GM18519 (cell line): ENCODE data around the gene URB1.

Experiments
- ATAC-seq: cut with Tn5 transposase; IDR thresholded peaks from one replicate; pipeline ENCODE4 v1.9.1; 2021; ENCODE audit warnings: mild to moderate bottlenecking, moderate library complexity; ENCODE audit not compliant: unreplicated experiment, low FRiP score

Gene URB1

GRCh38 chr21:32348604-32349332 is 44.0 kb downstream of the URB1 start:
- ATAC-seq, result no peak

DNA sequence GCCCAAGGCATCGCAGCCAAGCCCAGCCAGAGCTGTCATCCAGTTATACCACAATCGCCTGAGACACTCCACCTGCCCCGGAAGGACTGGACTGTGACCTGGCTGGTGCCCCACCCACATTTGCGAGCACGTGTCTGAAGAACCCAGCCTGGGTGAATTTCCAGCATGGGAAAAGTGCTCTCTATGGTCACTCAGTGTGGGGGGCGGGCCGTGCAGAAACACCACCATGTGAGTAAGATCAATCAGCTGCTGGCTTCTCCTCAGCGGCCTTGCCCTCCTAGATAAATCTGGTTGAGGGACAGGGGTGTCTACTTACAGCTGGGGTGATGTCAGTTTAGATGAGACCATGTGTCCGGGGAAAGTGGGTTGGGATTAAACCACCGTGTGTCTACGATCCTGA is 44.8 kb downstream of the URB1 start:
- ATAC-seq, result no peak

GRCh38 chr21:32347351-32347750 is 45.5 kb downstream of the URB1 start:
- no peak for ATAC-seq

- no peak for ATAC-seq
Measured at GRCh38 chr21:32346951-32347350, 45.9 kb downstream of the URB1 start.

DNA sequence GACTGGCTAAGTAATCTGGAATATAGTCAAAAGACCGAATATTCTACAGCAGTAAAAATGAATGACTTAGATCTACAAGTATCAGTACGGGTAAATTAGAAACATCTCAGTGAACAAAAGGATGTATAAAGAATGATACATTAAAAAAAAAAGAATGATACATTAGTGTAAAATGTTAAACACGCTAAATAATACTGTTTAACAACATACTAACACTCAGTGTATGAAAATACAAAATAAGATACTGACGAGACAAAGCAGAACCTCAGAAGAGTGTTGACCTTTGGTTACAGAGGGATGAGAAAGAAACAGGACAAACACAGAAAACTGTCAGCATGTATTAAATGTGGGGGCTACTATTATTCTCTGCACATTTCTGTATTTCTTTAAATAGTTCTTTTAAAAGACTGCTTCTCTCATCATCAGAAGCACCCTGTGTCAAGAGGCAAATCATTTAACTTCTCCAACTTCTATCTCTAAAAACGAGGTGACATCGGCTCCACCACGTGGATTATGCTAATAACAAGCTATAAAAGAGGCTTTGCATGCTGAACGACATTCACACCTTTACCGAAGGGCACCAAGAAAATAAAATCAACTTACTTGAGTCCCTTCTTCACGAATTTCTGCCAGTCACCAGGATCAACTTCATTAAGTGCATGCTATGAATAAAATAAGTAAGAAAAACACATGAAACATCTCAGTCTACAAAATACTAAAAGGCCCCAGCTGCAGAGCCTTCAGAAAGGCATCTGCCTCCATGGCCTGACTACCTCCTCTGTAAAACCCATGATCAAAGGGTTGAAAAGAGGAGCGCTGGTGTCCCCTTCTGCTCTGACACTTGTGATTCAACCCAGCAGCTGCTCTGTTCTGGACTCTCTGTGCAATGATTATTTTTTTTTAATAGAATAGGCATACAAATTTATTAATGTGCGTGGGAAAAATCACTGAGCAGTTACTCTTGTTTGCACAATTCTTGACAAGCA is 51.7 kb downstream of the URB1 start:
- no peak for ATAC-seq

- no peak for ATAC-seq
Measured at GRCh38 chr21:32338209-32338921, 54.4 kb downstream of the URB1 start.

GRCh38 chr21:32337206-32337605 is 55.6 kb downstream of the URB1 start:
- no peak for ATAC-seq

DNA sequence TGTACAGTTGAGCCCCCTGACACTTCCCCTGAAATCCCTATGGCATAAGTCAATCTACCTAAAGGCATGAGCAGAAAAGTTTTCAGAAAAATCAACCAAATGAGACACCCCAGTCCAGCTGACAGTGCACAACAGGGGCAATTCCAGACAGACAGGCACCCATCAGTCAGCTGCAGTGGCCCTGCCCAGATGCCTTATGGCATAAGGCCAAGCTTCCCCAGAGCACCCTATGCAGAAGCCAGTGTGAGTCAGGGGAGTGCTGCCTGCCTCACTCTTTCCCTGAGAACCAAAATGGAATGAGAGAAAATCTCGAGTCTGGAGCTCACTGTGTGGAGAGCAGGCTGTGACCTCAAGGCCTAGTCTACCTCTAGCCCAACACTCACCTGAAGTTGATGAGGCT is 56.1 kb downstream of the URB1 start:
- ATAC-seq, result no peak

GRCh38 chr21:32335601-32336575 is 56.9 kb downstream of the URB1 start:
- no peak for ATAC-seq

DNA sequence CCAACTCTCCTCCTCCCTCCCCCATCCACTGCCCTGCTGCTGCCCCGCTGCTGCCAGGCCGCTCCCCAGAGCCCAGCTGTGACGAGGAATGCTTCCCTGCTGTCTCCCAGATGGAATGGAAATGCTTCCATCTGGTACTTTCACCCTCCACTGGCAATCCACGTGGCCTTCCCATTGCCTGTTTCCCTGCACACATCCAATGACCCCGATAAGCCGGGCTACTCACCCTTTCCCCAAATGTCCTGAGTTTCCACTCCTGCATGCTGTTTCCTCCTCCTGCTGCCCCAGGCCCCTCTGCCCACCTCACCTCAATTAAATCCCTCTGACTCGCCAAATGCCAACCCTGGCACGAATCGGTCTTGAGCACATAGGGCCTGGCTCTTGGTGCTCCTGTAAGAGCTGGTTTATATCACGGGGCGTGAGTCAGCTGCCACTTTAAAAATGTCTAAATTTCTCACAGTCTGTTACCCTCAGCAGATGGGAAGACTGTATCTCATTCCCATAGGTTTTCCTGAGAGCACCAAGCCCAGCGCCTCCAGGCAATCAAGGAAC is 57.8 kb downstream of the URB1 start:
- no peak for ATAC-seq

DNA sequence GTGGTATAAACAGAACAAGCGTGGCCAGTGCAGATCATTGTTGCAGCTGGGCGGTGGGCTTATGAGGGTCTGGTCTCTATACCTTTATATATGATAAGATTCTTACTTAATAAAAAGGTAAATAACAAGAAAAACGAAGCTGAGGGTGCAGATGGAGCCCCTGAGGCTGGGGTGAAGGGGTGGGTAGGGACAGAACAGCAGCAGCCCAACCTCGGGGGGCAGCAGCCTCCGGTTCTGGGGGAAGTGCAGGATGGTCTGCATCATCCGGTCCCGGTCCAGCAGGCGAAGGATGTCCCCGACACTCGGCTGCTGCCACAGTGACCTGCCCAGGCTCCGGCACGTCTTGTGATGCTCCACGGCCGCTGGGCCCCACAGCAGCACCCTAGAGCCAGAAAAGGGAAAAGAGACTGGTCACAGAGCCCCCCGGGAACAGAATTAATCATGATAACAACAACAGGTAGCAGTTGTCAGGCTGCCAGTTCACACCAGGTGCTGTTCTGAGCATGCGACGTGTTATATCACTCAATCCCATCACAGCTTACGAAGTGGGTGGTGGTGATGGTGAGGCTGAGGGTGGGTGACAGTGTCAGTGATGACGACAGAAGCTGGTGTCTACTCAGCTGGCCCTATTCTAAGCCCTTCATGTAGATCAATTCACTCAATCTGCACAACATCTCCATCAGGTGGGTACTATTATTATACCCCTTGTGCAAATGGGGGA is 58.7 kb downstream of the URB1 start:
- ATAC-seq, result no peak

GRCh38 chr21:32332463-32332951 is 60.3 kb downstream of the URB1 start:
- ATAC-seq, result no peak

DNA sequence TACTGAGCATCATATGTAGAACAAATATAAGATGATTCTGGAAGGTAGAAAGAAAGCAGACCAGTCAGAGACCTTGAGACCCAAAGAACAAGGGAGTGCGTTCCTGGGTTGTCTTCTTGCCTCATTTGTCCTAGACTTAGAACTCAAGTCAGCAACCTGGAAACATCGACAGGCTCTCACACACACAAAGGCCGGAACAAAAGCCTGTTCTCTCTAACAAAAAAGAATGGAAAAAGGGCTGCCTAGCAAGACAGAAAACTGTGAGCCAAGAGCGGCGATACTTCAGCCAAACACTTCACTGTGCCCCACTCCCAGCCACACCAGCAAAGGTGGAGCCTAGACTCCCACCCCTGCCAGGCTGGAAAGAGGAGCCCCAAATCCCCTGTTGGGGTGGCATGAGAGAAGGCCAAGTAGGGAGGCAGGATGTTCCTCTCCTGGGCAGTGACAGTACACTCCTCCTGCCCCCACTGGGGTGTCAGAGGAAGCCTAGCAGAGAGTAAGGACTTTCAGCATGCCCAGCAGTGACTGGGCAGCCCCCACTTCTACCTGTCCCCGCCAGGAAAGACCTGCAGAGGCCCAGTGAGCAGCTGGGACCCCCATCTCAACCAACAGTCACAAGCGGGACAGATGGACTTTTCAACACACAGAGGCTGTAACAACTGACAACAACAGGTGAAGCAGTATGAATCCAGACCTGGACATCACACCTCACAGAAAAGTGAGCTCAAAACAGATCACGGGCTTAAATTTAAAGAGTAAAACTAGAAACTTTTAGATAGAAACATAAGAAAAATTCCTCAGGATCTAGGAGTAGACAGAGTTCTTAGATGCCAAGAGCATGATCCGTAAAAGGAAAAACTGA is 61.1 kb downstream of the URB1 start:
- ATAC-seq, result no peak

DNA sequence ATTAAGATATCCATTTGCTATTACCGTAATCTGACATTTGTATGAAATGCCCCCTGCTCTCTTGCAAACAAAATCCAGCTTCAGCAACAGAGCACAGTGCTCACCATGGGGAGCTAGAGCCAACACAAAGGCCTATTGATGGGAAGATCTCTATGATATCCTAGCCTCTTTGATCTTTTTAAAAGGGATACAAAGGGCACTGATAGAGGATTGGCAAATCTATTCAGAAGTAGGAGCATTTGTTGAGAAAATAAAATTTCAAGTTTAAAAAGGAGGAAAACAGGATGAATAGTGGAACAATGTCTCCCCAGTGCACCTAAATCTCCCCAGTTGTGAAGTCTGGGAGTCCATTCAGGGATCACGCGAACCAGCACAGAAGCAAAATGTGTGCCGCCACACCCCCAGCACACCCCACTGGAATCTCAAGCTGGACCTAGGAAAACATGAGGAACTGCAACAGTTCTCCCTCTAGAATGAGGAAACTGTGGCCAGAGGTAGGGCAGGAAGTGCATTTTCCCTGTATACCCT is 62.0 kb downstream of the URB1 start:
- ATAC-seq, result no peak

- no peak for ATAC-seq
Measured at GRCh38 chr21:32329776-32330175, 63.0 kb downstream of the URB1 start.

DNA sequence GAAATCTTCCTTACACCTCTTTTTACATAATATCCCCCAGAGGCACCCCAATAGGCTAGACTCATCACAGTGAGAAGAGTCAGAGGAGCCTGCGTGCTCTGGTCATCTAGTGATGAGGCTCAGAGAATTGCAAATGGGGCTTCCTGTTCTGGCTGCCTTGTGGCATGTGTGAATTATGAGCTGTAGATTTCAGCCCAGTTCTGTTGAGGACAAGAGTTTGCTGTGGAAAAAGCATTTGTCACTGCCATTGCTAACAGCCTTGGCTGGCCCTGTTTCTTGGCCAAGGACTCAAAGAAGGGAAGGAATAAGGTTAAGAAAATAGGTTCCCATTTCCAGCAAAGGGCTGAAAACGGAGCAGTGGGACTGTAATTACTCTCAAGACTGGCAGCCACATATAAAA is 63.5 kb downstream of the URB1 start:
- no peak for ATAC-seq

- ATAC-seq, result no peak
Measured at GRCh38 chr21:32328595-32328994, 64.2 kb downstream of the URB1 start.

DNA sequence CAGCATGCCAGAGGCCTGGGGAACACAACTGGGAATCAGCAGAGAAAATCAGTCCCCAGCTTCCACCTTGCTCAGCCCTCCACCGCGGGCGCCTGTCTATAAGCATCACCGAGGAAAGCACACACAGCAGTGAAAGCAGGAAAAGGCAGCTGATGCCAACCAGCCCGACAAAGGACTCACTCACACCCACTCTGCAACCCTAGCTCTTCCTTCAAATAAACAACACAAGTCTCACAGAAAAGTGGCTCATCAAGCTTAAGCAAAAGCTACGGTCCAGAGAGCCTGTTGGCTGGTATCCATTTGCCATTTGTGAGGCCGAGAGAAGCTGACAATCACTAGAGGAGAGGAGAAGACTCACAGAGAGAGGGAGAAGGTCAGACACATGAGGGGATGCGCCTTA is 67.1 kb downstream of the URB1 start:
- no peak for ATAC-seq
